GM18867 (cell line): Measurements from ENCODE around the gene NRROS.
"Not testable (repeated sequence)": the region's sequence is repeated elsewhere in the genome, so short reads cannot be mapped to it uniquely, and the experiment has no call there.

Experiments
- ATAC-seq: cut with Tn5 transposase; IDR thresholded peaks from one replicate; pipeline ENCODE4 v1.9.1; 2021; ENCODE audit warnings: mild to moderate bottlenecking, moderate library complexity; ENCODE audit not compliant: unreplicated experiment

Gene NRROS

GRCh38 chr3:196639483-196640296 lies at the start of gene NRROS:
Gene NRROS, plus strand, starts transcription at chr3:196639694. Its CDS starts 14,846 bp downstream, at chr3:196654540.
- ATAC-seq, result peak; percentile 42

- no peak for ATAC-seq
Measured at GRCh38 chr3:196590279-196590678, 49.2 kb upstream of the NRROS start.

- no peak for ATAC-seq
Measured at GRCh38 chr3:196596355-196596754, 43.1 kb upstream of the NRROS start.

- not testable (repeated sequence) for ATAC-seq
Measured at GRCh38 chr3:196597971-196598733, 41.3 kb upstream of the NRROS start.

GRCh38 chr3:196599734-196600128 lies 39.8 kb upstream of the NRROS start:
- no peak for ATAC-seq

- ATAC-seq, result no peak
Measured at GRCh38 chr3:196600359-196600758, 39.1 kb upstream of the NRROS start.

GRCh38 chr3:196602673-196603072 lies 36.8 kb upstream of the NRROS start:
- ATAC-seq, result no peak

GRCh38 chr3:196603683-196604082 lies 35.8 kb upstream of the NRROS start:
- ATAC-seq, result no peak

GRCh38 chr3:196604548-196604947 lies 34.9 kb upstream of the NRROS start:
- no peak for ATAC-seq

- ATAC-seq, result no peak
Measured at GRCh38 chr3:196608693-196609092, 30.8 kb upstream of the NRROS start.

DNA sequence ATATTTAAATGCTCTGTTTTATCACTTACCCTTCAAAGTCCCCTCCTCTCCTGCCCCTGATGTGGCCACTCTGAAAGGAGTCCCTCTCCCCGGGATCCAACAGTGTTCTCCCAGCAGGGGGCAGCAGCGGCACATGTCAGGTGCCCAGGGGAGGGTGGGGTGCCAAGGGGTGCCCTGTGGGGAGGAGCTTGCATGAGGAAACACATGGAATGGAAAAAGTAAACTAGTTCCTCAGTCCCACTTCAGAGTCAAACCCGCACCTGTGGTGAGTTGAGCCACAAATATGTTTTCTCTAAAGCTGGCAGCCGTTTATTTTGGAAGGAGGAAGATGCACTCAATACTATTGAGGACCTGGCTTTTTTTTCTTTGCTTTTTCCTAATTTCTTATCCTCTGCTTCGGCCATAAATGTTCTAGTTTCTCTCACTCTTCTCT lies 30.1 kb upstream of the NRROS start:
- peak; percentile 72 for ATAC-seq

GRCh38 chr3:196609805-196610515 lies 29.5 kb upstream of the NRROS start:
- no peak for ATAC-seq

- no peak for ATAC-seq
Measured at GRCh38 chr3:196611761-196612483, 27.6 kb upstream of the NRROS start.

DNA sequence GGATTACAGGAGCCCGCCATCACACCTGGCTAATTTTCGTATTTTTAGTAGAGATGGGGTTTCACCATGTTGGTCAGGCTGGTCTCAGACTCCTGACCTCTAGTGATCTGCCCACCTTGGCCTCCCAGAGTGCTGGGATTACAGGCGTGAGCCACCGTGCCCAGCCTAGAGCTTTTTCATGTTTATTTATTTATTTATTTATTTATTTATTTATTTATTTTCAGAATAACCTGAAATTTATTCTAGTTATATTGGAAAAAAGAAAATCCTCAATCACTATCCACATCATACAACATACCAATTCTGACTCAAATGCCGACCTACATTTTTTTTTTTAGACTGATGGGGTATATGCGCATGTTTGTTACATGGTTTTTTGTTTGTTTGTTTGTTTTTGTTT lies 24.3 kb upstream of the NRROS start:
- ATAC-seq, result not testable (repeated sequence)

GRCh38 chr3:196617256-196617655 lies 22.2 kb upstream of the NRROS start:
- ATAC-seq, result no peak

- no peak for ATAC-seq
Measured at GRCh38 chr3:196619223-196619622, 20.3 kb upstream of the NRROS start.

DNA sequence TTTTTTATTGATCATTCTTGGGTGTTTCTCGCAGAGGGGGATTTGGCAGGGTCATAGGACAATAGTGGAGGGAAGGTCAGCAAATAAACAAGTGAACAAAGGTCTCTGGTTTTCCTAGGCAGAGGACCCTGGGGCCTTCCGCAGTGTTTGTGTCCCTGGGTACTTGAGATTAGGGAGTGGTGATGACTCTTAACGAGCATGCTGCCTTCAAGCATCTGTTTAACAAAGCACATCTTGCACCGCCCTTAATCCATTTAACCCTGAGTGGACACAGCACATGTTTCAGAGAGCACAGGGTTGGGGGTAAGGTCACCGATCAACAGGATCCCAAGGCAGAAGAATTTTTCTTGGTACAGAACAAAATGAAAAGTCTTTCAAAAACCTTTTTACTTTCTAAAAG lies 19.9 kb upstream of the NRROS start:
- ATAC-seq, result not testable (repeated sequence)

- ATAC-seq, result peak; percentile 66
Measured at GRCh38 chr3:196620161-196620604, 19.3 kb upstream of the NRROS start.

- no peak for ATAC-seq
Measured at GRCh38 chr3:196620684-196621083, 18.8 kb upstream of the NRROS start.

DNA sequence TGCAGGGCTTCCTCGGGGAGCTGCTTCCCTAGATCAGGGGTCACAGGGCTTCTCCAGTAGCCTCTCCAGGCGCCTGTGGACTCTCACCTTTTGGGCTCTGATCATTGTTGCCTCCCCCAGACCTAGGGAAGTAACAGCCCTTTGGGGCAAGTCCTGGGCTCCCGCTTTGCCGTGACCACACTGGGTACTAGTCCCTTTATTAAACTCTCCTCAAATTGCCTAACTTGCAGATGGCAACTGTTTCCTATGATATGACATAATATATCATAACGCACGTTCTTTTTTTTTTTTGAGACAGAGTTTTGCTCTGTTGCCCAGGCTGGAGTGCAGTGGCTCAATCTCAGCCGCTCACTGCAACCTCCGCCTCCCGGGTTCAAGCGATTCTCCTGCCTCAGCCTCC lies 17.9 kb upstream of the NRROS start:
- no peak for ATAC-seq
